ENCODE data around the gene HPGD. TPM values are rescaled to one million over a fixed set of nuclear protein-coding genes. Genes with fewer than 3 reads are reported as not detected.

HPGD gene
- total RNA-seq, 1 donor from 2014 or later: 134 TPM

- TF ChIP-seq POLR2AphosphoS5 (IDR thresholded peaks at IDR 0.05; ENCODE audit: insufficient read depth in 1 of 2, low read depth in 1 of 2) (no peak), CTCF (IDR thresholded peaks at IDR 0.05) (no peak), POLR2A (IDR thresholded peaks at IDR 0.05) (no peak)
- no peak overlapping the region for H3K27ac ChIP-seq
- no peak for DNase-seq (ENCODE audit: extremely low spot score in 2 of 2)
- no peaks in the 10 kb centered on the region for H3K9me3 ChIP-seq
- intact Hi-C loops (cut with DNase I): no loop called here
- H3K4me1 ChIP-seq: peaks cover 33% of the 10 kb centered on the region
- H3K4me3 ChIP-seq: no peak overlapping the region
- no peaks in the 10 kb centered on the region for H3K27me3 ChIP-seq
- no peaks in the 10 kb centered on the region for H3K36me3 ChIP-seq
These were observed 67.3 kb downstream of the HPGD start for GRCh38 chr4:174454815-174455473.

GRCh38 chr4:174451718-174452296 lies 70.5 kb downstream of the HPGD start:
- Histone ChIP-seq H3K36me3 (no peaks in the 10 kb centered on the region), H3K4me3 (no peak overlapping the region), H3K27me3 (no peaks in the 10 kb centered on the region), H3K27ac (no peak overlapping the region), H3K9me3 (no peaks in the 10 kb centered on the region), H3K4me1 (peaks cover 37% of the 10 kb centered on the region)
- no peak for DNase-seq (ENCODE audit: extremely low spot score in 2 of 2)
- intact Hi-C loops (cut with DNase I): no loop called here
- TF ChIP-seq POLR2A (IDR thresholded peaks at IDR 0.05) (no peak), CTCF (IDR thresholded peaks at IDR 0.05) (no peak), POLR2AphosphoS5 (IDR thresholded peaks at IDR 0.05; ENCODE audit: insufficient read depth in 1 of 2, low read depth in 1 of 2) (no peak)

GRCh38 chr4:174450786-174451125 lies 71.5 kb downstream of the HPGD start:
- intact Hi-C loops (cut with DNase I): no loop called here
- Histone ChIP-seq H3K27me3 (no peaks in the 10 kb centered on the region), H3K27ac (no peak overlapping the region), H3K4me1 (peaks cover 27% of the 10 kb centered on the region), H3K4me3 (no peak overlapping the region), H3K9me3 (no peaks in the 10 kb centered on the region), H3K36me3 (no peaks in the 10 kb centered on the region)
- TF ChIP-seq POLR2A (IDR thresholded peaks at IDR 0.05) (no peak), CTCF (IDR thresholded peaks at IDR 0.05) (no peak), POLR2AphosphoS5 (IDR thresholded peaks at IDR 0.05; ENCODE audit: insufficient read depth in 1 of 2, low read depth in 1 of 2) (no peak)
- DNase-seq (ENCODE audit: extremely low spot score in 2 of 2): no peak

- no peaks in the 10 kb centered on the region for H3K36me3 ChIP-seq
These were observed 72.1 kb downstream of the HPGD start for GRCh38 chr4:174449944-174450785.

GRCh38 chr4:174449152-174449551 lies 73.1 kb downstream of the HPGD start:
- Histone ChIP-seq H3K4me3 (no peak overlapping the region), H3K9me3 (no peaks in the 10 kb centered on the region), H3K4me1 (peaks cover 26% of the 10 kb centered on the region), H3K27me3 (no peaks in the 10 kb centered on the region), H3K36me3 (no peaks in the 10 kb centered on the region), H3K27ac (peak overlapping the region; percentile 28)
- intact Hi-C loops (cut with DNase I): no loop called here
- no peak for DNase-seq (ENCODE audit: extremely low spot score in 2 of 2)
- TF ChIP-seq POLR2AphosphoS5 (IDR thresholded peaks at IDR 0.05; ENCODE audit: insufficient read depth in 1 of 2, low read depth in 1 of 2) (no peak), CTCF (IDR thresholded peaks at IDR 0.05) (no peak), POLR2A (IDR thresholded peaks at IDR 0.05) (no peak)

More at GRCh38 chr4:174449944-174450785, 72.1 kb downstream of the HPGD start:
- Histone ChIP-seq H3K27me3 (no peaks in the 10 kb centered on the region), H3K4me1 (peaks cover 26% of the 10 kb centered on the region), H3K27ac (peak overlapping the region; percentile 28), H3K9me3 (no peaks in the 10 kb centered on the region), H3K4me3 (no peak overlapping the region)
- DNase-seq (ENCODE audit: extremely low spot score in 2 of 2): no peak
- no peak for TF ChIP-seq POLR2A (IDR thresholded peaks at IDR 0.05)
- peak in 1 of 2 donors; percentile 23 for TF ChIP-seq POLR2AphosphoS5 (IDR thresholded peaks at IDR 0.05; ENCODE audit: insufficient read depth in 1 of 2, low read depth in 1 of 2)
- intact Hi-C loops (cut with DNase I): no loop called here
